Measurements from ENCODE around the gene PAK1.

- TF ChIP-seq ELF4 (IDR thresholded peaks at IDR 0.05) (no peak), FOXM1 (IDR thresholded peaks at IDR 0.05; ENCODE audit: borderline replicate concordance) (no peak), TARDBP (IDR thresholded peaks at IDR 0.05) (no peak), L3MBTL2 (conservative IDR thresholded peaks at IDR 0.05) (no peak), SP1 (IDR thresholded peaks at IDR 0.05) (no peak), NFRKB (IDR thresholded peaks at IDR 0.05) (no peak)
These were observed 31.4 kb downstream of the PAK1 start for GRCh38 chr11:77442394-77443053.

All from HEK293T (cell line).